Brain microvascular endothelial cell (primary cell): ENCODE results near the gene FUT8.

Source experiments
- DNase-seq: peaks from one replicate; pipeline ENCODE4 v3.0.0-alpha.2; 2020
- H3K27ac ChIP-seq: fragments of 250-450 bp; sonication (Bioruptor Pico); 2 replicates; pipeline ENCODE4 v1.5.1; 2020; ENCODE audit warnings: mild to moderate bottlenecking, moderate library complexity
- H3K27me3 ChIP-seq: fragments of 250-450 bp; sonication (Bioruptor Pico); replicated peaks from 2 replicates; pipeline ENCODE4 v1.5.1; 2020; ENCODE audit warnings: mild to moderate bottlenecking
- H3K36me3 ChIP-seq: fragments of 250-450 bp; sonication (Bioruptor Pico); replicated peaks from 2 replicates; pipeline ENCODE4 v1.5.1; 2020; ENCODE audit warnings: mild to moderate bottlenecking
- H3K4me3 ChIP-seq: 2 replicates; pipeline ENCODE4 v1.5.1; 2011; ENCODE audit warnings: low read depth, mild to moderate bottlenecking, control low read depth, low read length, moderate library complexity
- CTCF ChIP-seq: IDR thresholded peaks from 2 replicates; pipeline ENCODE4 v1.5.1; 2011; ENCODE audit warnings: low read depth, mild to moderate bottlenecking, moderate library complexity, low read length, control low read depth, inconsistent platforms; ENCODE audit errors: missing control alignments
- in situ Hi-C: cut with HindIII; loops from 2 replicates; pipeline ENCODE4 v1.10.0; 2017; ENCODE audit warnings: low sequenced_read_pairs, low pct_ligation_motif_present

FUT8 gene

GRCh38 chr14:65470404-65470880 lies 57.9 kb downstream of the FUT8 start:
- no peaks in the 10 kb centered on the region for H3K36me3 ChIP-seq
- no peak overlapping the region for H3K27ac ChIP-seq
- in situ Hi-C loops = no loop called here
- no peak for DNase-seq
- H3K27me3 ChIP-seq = no peaks in the 10 kb centered on the region
- H3K4me3 ChIP-seq = no peak overlapping the region
- TF ChIP-seq CTCF = no peak

DNA sequence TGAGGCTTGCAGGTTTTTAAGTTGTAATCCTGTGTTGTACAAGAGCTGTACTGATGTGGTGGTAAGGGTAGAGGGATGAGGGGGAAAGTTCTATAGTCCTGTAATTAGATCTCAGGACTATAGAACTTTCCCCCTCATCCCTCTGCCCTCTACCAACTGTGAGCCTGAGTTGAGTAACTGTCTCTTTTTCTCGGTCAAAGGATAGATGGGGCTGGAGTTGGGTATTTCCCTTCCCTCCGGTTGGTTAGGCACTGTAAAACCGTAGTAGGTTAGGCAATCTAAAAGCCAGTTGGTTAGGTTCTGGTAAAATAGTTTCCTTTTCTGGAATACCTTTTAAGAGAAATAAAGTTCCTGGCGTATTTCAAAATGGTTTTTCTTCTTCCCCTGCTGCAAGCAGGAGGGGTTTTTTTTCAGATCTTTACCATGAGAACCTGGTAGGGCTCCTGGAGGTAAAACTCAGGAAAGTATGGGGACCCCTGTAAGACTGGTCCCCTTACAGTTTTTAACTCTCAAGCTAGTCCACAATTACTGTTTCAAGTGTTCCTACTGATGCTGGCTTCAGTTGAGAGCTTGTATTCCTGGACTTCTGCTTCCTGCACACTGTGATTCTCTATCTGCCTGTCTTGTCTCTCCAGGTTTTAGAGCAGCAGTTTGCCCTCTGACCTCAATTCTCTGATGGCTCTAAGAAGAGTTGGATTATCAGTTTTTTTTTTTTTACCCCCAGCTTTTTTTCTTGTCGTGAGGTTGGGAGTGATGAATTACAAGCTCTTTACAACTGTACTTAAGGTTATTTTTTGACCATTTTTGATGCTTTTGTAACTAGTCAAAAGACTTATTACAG lies 58.7 kb downstream of the FUT8 start:
- TF ChIP-seq CTCF = no peak
- H3K4me3 ChIP-seq = no peak overlapping the region
- DNase-seq = no peak
- in situ Hi-C loops = no loop called here
- H3K27ac ChIP-seq = no peak overlapping the region
- no peaks in the 10 kb centered on the region for H3K36me3 ChIP-seq
- H3K27me3 ChIP-seq = no peaks in the 10 kb centered on the region

- in situ Hi-C loops = no loop called here
- DNase-seq = no peak
- TF ChIP-seq CTCF = no peak
Observed at GRCh38 chr14:65472189-65472588, 59.7 kb downstream of the FUT8 start.

DNA sequence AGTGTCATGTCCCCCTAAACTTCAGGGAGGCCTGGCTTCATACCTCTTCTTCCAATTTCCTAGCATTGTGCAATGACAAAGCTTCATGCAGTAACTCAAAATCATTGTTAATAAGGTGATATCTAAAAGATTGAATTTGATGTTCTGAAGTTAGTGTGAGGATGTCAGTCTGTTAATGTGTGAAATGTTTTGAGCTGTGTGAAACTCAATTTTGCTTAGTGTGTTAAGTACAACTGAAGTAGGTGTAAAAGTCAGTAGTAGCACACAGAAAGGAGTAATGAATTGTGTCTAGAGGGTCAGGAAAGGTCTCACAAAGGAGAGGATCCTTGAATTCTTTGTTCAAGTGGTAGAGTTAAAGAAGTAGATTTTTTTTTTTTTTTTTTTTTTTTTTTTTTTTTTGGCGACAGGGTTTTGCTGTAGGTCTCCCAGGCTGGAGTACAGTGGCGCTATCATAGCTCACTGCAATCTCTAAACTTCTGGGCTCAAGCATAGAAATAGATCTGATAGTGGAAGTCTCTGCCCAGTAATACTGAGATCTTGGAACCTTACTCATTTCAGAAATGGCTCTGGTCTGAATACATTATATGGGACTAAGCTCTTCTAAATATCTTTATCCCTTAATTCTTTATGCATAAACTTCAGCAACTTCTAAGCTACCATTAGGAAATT lies 63.9 kb downstream of the FUT8 start:
- in situ Hi-C loops = no loop called here
- DNase-seq = no peak
- Histone ChIP-seq H3K4me3 (no peak overlapping the region), H3K36me3 (no peaks in the 10 kb centered on the region), H3K27me3 (no peaks in the 10 kb centered on the region), H3K27ac (no peak overlapping the region)
- TF ChIP-seq CTCF = no peak

More at GRCh38 chr14:65472189-65472588, 59.7 kb downstream of the FUT8 start:
- no peak overlapping the region for H3K27ac ChIP-seq
- H3K27me3 ChIP-seq = no peaks in the 10 kb centered on the region
- H3K36me3 ChIP-seq = no peaks in the 10 kb centered on the region
- no peak overlapping the region for H3K4me3 ChIP-seq

- no peak for TF ChIP-seq CTCF
- H3K4me3 ChIP-seq = no peak overlapping the region
Observed at GRCh38 chr14:65476942-65477318, 64.4 kb downstream of the FUT8 start.

More at GRCh38 chr14:65476942-65477318, 64.4 kb downstream of the FUT8 start:
- Histone ChIP-seq H3K36me3 (no peaks in the 10 kb centered on the region), H3K27ac (no peak overlapping the region), H3K27me3 (no peaks in the 10 kb centered on the region)
- no peak for DNase-seq
- in situ Hi-C loops = no loop called here
